Stimulated activated CD4-positive, alpha-beta T cell treated with anti-CD3 and anti-CD28 coated beads, Interleukin-4, amount 100 ng/mL, for 1 hour (primary cell): ENCODE measurements around the gene SLC39A3.
"Not testable (repeated sequence)": the region's sequence is repeated elsewhere in the genome, so short reads cannot be mapped to it uniquely, and the experiment has no call there.

Experiments
- DNase-seq: peaks from one replicate; pipeline ENCODE4 v3.0.0-alpha.2; 2020

The SLC39A3 gene

DNA sequence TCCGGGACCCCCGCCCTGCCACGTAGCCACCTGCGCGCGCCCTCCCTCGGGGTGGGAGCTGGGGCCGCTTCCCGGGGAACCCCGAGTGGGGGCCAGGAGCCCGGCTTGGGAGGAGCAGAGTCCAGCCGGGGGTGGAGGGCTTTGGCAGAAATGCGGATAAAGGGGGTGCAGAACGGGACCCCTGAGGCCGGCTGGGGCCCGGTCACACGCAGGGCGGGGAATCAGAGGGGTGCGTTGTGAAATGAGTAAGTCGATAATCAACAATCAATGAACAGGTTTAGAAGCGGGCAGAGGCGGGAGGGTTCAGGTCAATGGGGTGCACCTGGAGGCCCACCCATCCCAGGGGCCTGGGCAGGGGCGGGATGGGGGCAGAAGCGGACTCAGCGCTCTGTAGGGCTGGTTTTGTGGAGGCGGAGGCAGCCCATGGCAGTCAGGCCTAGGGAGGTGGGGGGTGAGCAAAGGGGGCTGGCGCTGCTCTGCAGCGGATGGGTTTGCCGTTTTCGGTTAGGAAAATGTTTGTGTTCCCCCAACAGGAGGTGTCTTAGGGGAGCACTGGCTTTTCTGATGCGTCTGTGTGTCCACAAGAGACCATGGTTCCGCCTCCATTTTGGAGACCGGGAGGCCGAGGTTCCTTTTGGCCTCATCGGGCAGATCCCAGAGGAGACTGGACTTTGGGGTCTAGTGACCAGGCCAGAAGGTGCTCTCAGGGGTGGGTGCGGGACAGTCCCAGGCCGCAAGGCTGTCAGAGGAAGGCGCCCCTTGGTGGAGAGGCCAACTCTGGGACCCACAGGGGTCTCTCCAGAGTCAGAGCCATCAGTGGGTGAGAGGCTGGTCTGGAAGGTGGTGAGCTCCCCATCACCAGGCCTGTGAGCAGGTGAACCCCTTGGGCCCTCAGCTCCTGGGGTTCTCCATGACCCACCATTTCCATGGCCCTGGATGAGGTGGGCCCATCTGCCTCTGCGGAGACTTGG is 18.0 kb downstream of the SLC39A3 start:
- DNase-seq: no peak

DNA sequence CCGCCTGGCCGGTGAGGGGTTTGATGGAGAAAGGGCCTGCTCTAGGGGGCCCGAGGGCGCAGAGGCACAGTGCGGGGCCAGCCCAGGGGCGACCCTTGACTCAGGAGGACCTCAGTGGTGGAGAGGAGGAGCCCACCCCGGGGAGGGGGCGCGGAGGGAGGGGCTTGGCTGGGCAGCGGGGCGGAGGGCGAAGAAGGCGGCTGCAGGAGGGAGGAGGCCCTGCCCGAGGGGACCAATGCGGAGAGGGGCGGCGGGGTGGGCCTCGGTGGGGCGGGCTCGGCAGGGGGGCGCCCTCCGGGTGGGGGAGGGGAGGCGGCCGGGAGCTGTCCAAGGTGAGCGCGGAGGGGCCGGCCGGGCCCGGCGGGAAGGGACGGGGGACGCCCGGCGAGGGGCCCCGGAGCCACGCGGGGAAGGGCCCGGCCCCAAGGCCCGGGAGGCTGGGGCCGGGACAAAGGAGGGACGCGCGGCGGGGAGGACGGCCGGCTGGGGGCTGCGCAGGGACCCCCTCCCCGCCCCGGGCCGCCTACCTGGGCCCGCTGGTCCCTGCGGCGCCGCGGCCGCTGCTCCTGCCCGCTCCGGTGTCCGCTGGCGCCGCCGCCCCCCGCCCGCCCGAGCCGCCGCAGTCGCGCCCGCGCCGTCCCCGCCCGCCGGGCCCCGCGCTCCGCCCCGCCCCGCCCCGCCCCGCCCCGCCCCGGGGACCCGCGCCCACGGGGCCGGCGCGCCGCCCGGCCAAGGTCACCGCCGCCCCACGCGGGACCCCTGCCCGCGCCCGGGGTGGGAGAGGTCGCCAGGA is 18.8 kb downstream of the SLC39A3 start, which contains the start of gene DIRAS1:
DIRAS1 (minus strand) TSS at position 596 of the 793 bp plus-strand sequence. CDS start 3,566 bp downstream, outside the sequence.
- DNase-seq: no peak

DNA sequence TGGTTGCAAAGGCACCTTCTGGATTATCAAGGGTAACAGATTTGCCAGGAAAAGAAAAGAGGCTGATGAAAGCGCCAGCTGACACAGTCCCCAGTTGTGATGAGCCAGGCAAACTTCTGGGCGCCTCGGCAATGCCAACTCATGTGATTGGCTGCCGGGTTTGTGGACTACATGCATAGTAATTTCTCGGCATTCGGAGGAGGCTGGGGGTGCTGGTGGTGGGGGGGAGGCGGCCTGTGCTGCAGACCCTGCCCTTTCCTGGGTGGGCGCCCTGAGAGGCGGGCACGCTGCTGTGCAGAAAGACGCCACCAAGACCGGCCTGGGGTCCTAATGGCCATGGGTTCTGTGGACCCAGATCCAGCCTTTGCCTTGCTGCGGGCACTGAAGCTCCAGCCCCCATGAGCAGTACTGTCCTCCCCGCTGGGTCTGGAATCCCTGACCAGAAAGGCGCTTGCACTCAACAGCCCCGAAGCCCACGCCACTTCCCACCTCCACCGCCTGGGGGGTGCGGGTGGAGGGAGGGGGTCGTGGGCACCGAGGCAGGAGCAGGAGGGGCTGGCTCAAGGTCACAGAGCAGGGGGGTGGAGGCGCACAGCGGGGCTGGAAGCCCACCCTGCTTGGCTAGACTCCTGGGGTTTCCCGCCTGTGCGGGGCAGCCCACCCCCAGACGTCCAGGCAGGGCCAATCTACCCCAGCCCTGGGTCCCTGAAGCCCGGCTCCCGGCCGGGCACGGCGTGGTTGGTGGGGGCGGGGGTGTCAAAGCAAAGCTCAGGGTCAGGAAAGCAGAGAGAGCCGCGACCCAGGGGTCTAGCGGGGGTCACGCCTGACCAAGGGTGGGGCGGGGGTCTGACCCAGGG is 19.7 kb downstream of the SLC39A3 start:
- DNase-seq: no peak

DNA sequence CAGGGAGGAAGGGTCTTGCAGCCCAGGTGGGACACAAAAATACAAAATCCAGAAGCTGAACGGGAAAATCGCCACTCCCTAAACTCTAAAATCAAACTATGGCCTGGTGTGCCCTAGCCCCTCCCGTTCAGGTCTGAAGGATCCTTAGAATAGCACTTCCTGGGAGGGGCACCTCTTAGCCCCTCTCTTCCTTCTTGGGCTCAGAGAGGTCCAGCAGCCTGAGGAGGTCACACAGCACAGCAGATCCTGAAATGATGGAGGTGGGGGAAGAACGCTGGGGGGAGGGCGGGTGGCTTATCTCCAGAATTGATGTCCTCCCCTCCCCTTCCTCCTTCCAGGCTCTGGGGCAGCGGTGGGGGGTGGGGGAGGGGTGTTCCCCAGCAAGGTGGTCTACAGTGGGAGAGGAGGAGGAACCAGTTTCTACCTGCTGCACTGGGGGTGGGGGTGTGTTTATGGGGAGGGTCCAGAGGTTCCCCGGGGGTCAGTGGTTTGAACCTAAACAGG is 20.5 kb downstream of the SLC39A3 start:
- no peak for DNase-seq

DNA sequence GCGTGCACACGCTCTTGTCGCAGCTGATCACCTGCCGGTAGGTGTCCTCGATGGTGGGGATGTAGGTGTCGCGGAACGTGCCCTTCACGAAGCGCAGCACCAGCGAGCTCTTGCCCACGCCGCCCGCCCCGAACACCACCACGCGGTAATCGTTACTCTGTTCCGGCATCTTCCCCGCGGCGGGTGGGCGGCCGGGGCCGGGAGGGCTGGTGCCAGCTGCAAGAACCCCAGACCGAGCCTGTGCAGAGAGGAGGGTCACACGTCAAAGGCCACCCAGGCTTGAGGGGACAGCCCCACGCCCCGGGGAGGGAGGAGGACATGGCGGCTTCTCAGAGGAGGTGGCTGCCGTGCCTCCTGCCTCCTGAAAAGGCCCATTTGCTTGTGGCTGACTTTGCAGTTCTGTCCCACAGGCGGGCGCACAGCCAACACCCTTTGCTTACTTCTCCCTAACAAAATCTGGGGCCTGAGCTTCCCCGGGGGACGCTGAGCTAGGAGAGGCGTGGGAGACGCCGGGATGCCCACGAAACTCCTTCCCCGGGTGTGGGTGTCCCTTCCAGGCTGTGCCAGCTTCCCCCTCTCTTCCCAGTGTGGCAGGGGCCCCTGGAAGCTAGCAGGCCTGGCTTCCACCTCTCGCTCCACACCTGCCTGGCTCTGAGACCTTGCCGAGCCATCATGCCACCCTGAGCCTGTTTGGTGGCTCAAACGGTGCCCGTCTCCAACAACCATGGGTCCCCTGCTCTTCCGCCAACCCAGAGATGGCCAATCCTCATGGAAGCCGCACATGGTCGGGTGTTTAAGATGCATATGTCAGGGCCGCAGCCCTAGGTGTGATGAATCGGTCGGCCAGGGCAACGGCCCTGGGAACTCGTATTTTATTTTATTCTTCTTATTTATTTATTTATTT is 21.9 kb downstream of the SLC39A3 start:
- no peak for DNase-seq

DNA sequence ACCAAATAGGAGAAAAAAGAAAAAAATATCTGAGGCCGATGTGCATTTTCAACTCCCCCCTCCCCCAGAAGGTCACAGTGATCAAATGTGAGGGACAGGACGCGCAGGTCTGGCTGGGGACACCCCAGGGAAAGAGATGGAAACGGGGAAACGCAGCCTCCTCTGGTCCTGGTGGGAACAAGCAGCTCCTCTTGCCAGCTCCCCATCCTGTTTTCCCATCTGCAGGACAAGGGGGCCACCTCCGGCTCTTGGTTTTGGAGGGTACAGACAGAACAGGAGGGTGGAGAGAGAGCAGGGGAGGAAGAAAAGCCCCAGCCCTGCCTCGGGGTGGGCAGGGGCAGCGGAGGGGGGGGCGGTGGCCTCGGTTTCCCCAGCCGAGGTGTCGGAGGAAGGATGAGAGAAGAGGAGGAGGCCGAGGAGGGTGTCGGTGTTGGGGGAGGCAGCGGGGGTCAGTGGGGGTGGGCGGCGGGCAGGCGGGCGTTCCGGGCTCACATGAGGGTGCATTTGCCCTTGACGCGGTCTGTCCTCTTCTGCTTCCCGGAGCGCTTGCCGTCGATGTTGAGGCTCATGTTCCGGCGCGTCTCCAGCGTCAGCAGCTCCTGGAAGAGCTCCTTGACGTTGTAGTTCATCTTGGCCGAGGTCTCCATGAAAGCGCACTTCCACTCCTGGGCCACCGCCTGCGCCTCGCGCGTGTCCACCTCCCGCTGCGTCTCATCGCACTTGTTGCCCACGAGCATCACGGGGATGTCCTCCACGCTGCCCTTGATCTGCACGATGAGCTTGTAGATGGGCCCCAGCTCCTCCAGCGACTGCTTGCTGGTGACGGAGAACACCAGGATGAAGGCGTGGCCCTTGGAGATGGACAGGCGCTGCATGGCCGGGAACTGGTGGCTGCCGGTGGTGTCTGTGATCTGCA is 22.8 kb downstream of the SLC39A3 start:
- no peak for DNase-seq

DNA sequence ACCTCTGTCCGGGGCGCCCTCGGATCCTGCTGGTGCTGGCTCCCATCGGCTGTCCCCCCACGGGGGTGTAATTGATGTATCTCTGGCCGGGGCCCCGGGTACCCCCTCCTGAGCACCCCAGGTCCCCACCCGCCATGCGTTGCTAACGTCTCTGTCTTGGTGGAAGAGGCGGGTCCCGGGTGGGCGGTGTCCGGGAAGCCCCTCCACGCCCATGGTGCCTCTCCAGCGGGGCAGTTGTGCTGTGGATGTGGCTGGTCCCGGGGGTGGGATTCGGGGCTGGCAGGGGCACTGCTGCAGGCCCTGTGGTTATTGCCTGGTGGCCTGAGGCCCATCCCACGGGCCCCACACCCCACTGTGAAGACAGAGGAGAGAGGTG is 23.6 kb downstream of the SLC39A3 start:
- DNase-seq: no peak

DNA sequence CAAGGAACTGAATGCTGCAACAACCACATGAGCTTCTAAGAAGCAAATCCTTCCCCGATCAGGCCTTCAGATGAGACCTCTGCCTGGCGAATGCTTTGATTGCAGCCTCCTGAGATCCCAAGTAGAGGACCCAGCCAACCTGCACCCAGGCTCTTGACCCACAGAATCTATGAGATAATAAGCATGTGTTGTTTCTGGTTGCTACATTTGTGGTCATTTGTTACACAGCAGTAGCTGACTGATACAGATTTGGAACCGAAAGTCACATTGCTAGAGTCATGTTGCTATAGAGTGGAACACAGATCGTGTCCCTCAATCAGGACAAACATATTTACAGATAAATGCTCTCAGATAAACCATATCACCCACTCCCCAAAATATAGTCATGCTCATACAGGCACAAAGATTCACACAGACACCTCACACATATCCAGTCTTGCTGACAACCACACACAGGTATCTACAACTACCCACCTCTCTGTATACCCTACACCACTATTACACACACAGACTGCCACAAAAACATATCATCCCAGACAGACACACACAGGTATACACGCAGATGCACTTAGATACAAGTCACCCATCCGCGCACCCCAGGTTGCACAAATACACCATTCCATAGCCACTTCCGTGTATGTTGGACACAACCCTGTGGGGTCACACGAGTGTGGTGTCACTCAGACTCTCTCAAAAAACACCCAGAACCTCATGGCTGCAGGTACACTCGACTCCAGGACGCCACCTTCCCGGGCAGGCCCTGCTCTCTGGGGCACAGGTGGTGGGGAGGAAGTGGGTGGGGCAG is 24.1 kb downstream of the SLC39A3 start:
- no peak for DNase-seq

DNA sequence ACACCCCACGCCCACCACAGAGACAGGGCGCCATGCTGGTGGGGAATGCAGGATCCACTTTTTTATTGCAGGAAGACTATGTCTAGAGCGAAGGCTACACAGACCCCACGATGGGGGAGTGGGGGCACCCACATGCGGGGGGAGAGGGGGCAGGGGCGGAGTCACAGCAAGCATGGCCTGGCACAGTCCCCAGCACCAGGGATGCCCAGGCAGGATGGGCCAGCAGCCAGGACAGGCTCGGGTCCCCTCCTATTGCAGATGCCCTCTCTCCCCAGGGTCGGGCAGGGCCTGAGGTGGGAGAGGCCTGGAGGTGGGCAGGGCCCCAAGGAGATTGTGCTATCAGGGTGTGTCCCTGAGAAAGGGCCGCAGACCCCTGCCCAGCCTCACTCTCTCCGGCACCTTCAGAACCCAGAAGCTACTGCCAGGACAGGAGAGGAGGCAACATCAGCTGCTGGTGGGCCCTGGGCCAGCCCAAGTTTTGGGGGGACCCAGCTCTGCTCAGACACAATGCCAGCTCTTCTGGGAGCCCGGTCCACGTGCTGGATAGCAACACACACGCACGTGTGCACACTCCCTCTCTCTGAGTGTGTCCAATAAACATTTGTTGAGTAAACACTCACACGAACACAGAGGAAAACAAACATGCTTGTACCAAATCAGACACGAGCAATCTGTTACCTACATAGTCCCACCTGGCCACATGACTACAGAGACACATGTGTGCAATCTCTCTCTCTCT is 25.1 kb downstream of the SLC39A3 start:
- DNase-seq: no peak

DNA sequence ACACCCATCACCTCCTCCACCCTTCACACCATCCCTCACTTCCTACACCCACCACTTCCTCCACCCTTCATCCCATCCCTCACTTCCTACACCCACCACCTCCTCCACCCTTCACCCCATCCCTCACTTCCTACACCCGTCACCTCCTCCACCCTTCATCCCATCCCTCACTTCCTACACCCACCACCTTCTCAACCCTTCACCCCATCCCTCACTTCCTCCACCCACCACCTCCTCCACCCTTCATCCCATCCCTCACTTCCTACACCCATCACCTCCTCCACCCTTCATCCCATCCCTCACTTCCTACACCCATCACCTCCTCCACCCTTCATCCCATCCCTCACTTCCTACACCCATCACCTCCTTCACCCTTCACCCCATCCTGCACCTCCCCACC is 25.7 kb downstream of the SLC39A3 start:
- not testable (repeated sequence) for DNase-seq

DNA sequence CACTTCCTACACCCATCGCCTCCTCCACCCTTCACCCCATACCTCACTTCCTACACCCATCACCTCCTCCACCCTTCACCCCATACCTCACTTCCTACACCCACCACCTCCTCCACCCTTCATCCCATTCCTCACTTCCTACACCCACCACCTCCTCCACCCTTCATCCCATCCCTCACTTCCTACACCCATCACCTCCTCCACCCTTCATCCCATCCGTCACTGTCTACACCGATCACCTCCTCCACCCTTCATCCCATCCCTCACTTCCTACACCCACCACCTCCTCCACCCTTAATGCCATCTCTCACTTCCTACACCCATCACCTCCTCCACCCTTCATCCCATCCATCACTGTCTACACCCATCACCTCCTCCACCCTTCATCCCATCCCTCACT is 26.6 kb downstream of the SLC39A3 start:
- not testable (repeated sequence) for DNase-seq

DNA sequence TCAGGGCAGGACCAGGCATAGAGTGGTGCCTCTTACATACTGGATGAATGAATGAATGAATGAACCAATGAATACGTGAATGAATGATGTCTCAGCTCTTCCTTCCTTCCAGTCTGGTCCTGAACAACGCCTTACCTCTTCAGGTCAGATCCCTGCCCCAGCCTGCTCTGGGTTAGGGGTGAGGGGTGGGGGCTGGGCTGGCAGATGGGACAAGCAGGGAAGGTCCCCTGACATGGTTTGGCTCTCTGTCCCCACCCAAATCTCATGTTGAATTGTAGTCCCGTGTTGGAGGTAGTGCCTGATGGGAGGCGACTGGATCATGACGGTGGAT is 28.0 kb downstream of the SLC39A3 start:
- DNase-seq: no peak

DNA sequence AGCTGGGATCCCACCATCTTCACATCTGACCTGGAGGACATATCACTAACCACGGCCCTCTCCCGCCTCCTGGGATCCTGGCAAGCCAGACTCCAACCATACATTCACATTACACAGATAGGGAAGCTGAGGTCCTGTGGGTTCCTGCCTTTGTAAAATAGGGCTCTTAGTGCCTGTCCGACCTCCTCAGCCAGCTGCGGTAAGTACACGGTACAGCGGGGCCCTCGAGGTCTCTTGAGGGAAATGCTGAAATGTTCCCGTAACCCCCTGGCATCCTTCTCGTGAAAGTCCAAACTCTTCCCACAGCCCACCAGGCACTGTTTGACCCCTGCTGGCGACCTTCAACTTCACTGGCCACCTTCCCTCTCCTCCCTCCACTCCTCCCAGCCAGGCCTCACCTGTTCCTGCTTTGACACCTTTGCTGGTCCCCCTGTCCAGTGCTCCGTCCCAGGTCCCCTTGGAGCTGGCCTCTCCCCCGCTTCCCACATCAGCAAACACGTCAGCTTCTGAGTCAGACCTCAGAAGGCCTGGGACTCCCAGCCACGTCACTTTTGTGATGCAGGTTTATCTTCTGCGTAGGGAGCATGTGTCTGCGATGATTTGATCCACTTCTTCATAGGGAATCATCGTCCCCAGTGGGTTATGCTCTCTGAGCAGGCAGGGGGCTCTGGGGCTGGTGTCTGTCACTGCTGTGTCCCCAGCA is 28.5 kb downstream of the SLC39A3 start:
- no peak for DNase-seq

DNA sequence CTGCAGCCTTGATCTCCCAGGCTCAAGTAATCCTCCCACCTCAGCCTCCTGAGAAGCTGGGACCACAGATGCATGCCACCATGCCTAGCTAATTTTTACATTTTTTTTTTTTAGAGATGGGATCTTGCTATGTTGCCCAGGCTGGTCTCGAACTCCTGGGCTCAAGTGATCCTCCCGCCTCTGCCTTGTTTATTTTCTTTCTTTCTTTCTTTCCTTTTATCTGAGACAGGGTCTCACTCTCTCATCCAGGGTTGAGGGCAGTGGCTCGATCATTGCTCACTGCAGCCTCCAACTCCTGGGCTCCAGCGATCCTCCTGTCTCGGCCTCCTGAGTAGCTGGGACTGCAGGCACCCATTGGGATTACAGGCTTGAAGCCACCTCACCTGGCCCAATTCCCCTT is 33.6 kb downstream of the SLC39A3 start:
- DNase-seq: no peak

DNA sequence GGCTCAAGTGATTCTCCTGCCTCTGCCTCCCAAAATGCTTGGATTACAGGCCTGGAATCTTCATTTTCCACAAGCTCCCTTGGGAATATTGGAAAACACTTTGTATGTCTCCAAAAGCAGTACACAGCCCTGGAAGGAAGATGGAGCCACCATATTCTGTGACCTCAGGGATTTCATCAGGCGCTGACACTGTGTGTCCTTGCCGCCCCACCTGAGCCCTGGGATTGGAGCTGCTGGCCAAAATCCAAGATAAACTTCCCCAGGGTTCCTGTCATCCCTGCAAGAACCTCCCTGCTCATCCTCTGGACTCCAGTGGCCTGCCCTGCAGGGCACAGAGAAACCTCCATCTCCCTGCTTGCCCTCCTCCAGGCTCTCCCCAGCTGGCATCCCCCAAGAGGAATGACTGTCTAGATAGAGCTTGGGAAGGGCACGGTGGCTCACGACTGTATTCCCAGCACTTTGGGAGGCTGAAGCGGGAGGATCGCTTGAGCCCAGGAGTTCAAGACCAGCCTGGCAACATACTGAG is 36.1 kb downstream of the SLC39A3 start:
- no peak for DNase-seq

DNA sequence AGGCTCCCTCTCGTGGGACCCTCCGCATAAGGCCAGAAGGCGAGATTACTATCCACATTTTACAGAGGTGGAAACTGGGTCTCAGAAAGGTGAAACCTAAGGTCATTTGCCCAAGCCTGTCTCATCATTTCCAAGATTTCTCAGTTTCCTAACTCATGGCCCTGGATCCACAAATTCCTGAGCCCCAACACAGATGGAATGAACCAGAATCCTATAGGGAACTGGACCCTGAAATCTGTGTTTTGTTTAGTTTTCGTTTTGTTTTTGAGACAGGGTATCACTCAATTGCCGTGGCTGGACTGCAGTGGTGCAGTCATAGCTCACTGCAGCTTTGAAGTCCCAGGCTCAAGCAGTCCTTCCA is 36.8 kb downstream of the SLC39A3 start:
- DNase-seq: no peak

DNA sequence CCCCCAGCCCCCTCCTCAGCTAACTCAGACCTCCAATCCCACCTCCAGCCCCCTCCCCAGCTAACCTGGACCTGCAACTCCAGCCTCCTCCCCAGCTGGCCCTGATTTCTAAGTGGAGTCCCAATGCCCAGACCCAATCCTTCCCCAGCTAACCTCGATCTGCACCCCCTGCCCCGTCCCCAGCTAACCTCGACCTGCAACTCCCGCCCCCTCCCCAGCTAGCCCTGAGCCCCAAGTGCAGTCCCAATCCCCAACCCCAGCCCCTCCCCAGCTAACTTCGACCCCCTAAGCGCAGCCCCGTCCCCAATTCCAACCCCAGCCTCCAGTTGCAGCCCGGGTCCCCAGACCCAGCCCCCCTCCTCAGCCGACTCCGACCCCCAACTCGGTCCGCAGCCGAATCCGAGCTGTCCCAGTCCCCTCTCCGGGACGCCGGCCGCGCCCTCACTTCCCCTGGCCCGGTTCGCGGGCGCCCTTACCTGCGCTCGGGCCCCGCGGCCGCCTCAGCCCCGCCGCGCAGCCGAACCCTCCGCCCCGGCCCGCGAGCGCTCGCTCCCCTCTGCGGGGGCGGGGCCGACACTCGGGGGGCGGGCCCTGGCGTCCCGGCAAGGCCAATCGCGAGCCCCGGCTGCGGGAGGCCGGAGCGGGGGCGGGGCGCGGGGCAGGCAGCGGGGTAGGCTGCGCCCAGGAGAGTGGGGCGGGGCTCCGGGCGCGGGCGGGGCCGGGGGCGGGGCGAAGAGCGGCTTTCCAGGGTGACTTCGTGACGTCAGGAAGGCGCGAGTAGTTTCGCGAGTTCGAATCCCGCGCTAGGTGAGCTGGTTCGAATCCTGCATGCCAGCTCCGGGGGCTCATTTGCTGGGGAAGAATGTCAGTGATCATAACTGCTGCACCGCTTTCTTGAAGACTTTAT is 37.4 kb downstream of the SLC39A3 start, which contains the start of gene GNG7:
GNG7 (minus strand) TSS at position 525 of the 907 bp plus-strand sequence. CDS start 182,006 bp downstream, outside the sequence.
- DNase-seq: peak; percentile 97
